OCI-LY7 (cell line): Measurements from ENCODE around the gene MYO18B. TPM values are rescaled to one million over a fixed set of nuclear protein-coding genes. Genes with fewer than 3 reads are reported as not detected.

Experiments used
- BruUV-seq: library from RNA; stranded (reverse); fragments of 400-500 nt; replicated peaks from 2 replicates; lab custom pipeline; 2021; lab: Mats Ljungman, UMichigan
- CTCF ChIA-PET: fragments of 300-600 bp; sonication (Branson Sonifier 250); formaldehyde crosslinking; loops from one replicate; lab custom pipeline; 2022; ENCODE audit warnings: antibody characterized with exemption; ENCODE audit not compliant: unreplicated experiment; lab: Charles Lee
- POLR2A ChIA-PET: fragments of 300-600 bp; sonication (Branson Sonifier 250); formaldehyde crosslinking; loops from one replicate; lab custom pipeline; 2022; ENCODE audit warnings: antibody characterized with exemption; lab: Charles Lee
- DNase-seq: peaks from one replicate; pipeline ENCODE4 v3.0.0-alpha.2; 2015; ENCODE audit warnings: low spot score
- H2AFZ ChIP-seq: fragments of 200-600 bp; sonication (generic), shearing (Covaris generic); 2 replicates; pipeline ENCODE4 v1.6.1; 2014; ENCODE audit warnings: mild to moderate bottlenecking, antibody characterized with exemption, low read length, moderate library complexity
- H3K27ac ChIP-seq: fragments of 200-600 bp; sonication (generic); 2 replicates; pipeline ENCODE4 v1.5.1; 2014; ENCODE audit warnings: mixed run types, low read depth, mild to moderate bottlenecking, moderate library complexity, low read length, inconsistent platforms; ENCODE audit not compliant: poor library complexity, severe bottlenecking
- H3K36me3 ChIP-seq: fragments of 200-600 bp; sonication (generic); 2 replicates; pipeline ENCODE4 v1.6.1; 2014; ENCODE audit warnings: mild to moderate bottlenecking, antibody characterized with exemption, low read length, moderate library complexity, mixed read lengths; ENCODE audit not compliant: insufficient read depth
- H3K4me1 ChIP-seq: fragments of 200-600 bp; sonication (generic); 2 replicates; pipeline ENCODE4 v1.5.1; 2014; ENCODE audit warnings: mild to moderate bottlenecking, low read length; ENCODE audit not compliant: insufficient read depth, poor library complexity, severe bottlenecking
- H3K4me2 ChIP-seq: fragments of 200-600 bp; sonication (generic); 2 replicates; pipeline ENCODE4 v1.6.1; 2014; ENCODE audit warnings: mild to moderate bottlenecking, low read length
- H3K4me3 ChIP-seq: fragments of 200-600 bp; sonication (generic); 2 replicates; pipeline ENCODE4 v1.5.1; 2014; ENCODE audit warnings: mild to moderate bottlenecking, low read depth, low read length; ENCODE audit not compliant: poor library complexity, severe bottlenecking
- H3K79me2 ChIP-seq: fragments of 200-600 bp; sonication (generic); 2 replicates; pipeline ENCODE4 v1.6.1; 2016; ENCODE audit warnings: low read depth, mild to moderate bottlenecking, low read length, moderate library complexity, mixed read lengths; ENCODE audit not compliant: insufficient read depth
- H3K9me2 ChIP-seq: fragments of 200-600 bp; sonication (generic); 2 replicates; pipeline ENCODE4 v1.6.1; 2016; ENCODE audit warnings: mild to moderate bottlenecking, low read length, mixed read lengths; ENCODE audit not compliant: insufficient read depth
- H3K9me3 ChIP-seq: fragments of 200-600 bp; sonication (generic); 2 replicates; pipeline ENCODE4 v1.6.1; 2014; ENCODE audit warnings: mild to moderate bottlenecking, mixed run types, low read length, mixed read lengths
- H4K20me1 ChIP-seq: fragments of 200-600 bp; sonication (generic); 2 replicates; pipeline ENCODE4 v1.6.1; 2014; ENCODE audit warnings: mild to moderate bottlenecking, antibody characterized with exemption, low read length, moderate library complexity, mixed read lengths; ENCODE audit not compliant: insufficient read depth
- EZH2phosphoT487 ChIP-seq: fragments of 200-600 bp; sonication (generic); IDR thresholded peaks from 2 replicates; pipeline ENCODE4 v1.6.1; 2018; ENCODE audit warnings: low read depth, borderline replicate concordance, mild to moderate bottlenecking, mixed run types, antibody characterized with exemption, low read length, moderate library complexity, mixed read lengths
- intact Hi-C: fragments of 100-400 bp; cut with micrococcal nuclease; formaldehyde crosslinking; loops from one replicate; pipeline ENCODE4 v1.10.0; 2022; ENCODE audit not compliant: unreplicated experiment
- total RNA-seq, 2 experiments: library from RNA; depleted of rRNA in 1 of 2; stranded (reverse); fragments of >200 nt in 1 of 2; shearing (Covaris generic) in 1 of 2; gene quantifications; 2 replicates each; pipeline ENCODE4 v1.2.3, GENCODE V29; 2014 to 2022
- TF ChIP-seq, protein P1 (sequence below): fragments of 200-600 bp; sonication (generic); conservative IDR thresholded peaks from 2 replicates; pipeline ENCODE4 v1.5.1; 2014; ENCODE audit warnings: mild to moderate bottlenecking, antibody characterized with exemption, low read length, moderate library complexity, mixed read lengths

The MYO18B gene
- total RNA-seq, 2 experiments from 2014 or later: not detected

DNA sequence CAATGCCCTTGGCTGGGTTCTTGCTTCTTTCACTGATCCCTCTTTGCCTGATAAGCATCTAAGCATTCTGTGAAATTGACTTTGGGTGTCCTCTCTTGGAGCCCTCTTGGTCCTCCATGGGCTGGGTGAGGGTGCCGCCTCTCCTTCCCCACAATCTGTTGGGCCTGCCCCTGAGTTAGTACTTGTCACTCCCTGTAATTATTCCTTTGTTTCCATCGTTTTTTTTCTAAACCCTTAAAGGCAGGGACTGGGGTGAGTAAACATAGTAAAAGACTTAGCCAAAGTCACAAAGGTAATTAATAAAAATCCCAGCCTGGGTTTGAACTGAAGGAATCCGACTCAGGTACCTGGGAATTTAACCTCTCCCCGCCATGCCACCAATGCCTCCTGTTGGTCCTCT is 188.1 kb downstream of the MYO18B start:
- Histone ChIP-seq H3K4me2 (no peak overlapping the region), H3K4me1 (no peaks in the 10 kb centered on the region), H3K4me3 (no peak overlapping the region), H2AFZ (no peak overlapping the region), H3K9me2 (no peaks in the 10 kb centered on the region), H3K79me2 (no peaks in the 10 kb centered on the region), H3K36me3 (no peaks in the 10 kb centered on the region), H4K20me1 (no peaks in the 10 kb centered on the region), H3K27ac (no peak overlapping the region), H3K9me3 (no peaks in the 10 kb centered on the region)
- CTCF ChIA-PET: no interaction called here
- no TSS peak for BruUV-seq
- intact Hi-C loops: no loop called here
- no peak for DNase-seq
- TF ChIP-seq EZH2phosphoT487: no peak
- TF ChIP-seq, protein P1, sequence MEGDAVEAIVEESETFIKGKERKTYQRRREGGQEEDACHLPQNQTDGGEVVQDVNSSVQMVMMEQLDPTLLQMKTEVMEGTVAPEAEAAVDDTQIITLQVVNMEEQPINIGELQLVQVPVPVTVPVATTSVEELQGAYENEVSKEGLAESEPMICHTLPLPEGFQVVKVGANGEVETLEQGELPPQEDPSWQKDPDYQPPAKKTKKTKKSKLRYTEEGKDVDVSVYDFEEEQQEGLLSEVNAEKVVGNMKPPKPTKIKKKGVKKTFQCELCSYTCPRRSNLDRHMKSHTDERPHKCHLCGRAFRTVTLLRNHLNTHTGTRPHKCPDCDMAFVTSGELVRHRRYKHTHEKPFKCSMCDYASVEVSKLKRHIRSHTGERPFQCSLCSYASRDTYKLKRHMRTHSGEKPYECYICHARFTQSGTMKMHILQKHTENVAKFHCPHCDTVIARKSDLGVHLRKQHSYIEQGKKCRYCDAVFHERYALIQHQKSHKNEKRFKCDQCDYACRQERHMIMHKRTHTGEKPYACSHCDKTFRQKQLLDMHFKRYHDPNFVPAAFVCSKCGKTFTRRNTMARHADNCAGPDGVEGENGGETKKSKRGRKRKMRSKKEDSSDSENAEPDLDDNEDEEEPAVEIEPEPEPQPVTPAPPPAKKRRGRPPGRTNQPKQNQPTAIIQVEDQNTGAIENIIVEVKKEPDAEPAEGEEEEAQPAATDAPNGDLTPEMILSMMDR: no peak
- POLR2A ChIA-PET: no interaction called here

DNA sequence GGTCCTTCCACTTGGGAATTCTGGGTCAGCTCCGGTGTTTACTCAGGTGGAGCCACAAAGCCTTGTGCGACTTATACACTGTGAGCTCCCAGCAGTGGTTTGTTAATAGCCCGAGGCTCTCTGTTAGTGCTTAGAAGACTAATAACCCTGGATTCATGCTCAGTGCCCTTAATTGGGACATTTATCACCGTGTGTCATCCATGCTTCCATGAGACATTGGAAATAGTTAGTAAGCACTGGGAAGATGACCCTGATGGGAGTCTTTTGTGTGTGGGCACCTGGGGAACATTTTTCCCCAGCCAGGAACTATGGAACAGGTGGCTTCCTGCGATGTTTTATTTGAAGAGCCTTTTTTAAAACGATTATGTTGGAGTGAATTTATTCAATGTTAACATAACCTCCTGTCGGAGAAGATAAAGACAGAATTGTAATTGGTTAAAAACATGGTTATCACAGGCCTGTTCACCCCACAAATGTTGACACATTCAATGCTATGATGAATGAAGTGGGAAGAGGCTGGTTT is 188.9 kb downstream of the MYO18B start:
- Histone ChIP-seq H3K4me1 (no peaks in the 10 kb centered on the region), H2AFZ (no peak overlapping the region), H3K4me2 (no peak overlapping the region), H3K9me3 (no peaks in the 10 kb centered on the region), H4K20me1 (no peaks in the 10 kb centered on the region), H3K27ac (no peak overlapping the region), H3K36me3 (no peaks in the 10 kb centered on the region), H3K9me2 (no peaks in the 10 kb centered on the region), H3K79me2 (no peaks in the 10 kb centered on the region), H3K4me3 (no peak overlapping the region)
- TF ChIP-seq, protein P1: no peak
- TF ChIP-seq EZH2phosphoT487: no peak
- BruUV-seq: no TSS peak
- POLR2A ChIA-PET: no interaction called here
- no peak for DNase-seq
- intact Hi-C loops: no loop called here
- CTCF ChIA-PET: no interaction called here

DNA sequence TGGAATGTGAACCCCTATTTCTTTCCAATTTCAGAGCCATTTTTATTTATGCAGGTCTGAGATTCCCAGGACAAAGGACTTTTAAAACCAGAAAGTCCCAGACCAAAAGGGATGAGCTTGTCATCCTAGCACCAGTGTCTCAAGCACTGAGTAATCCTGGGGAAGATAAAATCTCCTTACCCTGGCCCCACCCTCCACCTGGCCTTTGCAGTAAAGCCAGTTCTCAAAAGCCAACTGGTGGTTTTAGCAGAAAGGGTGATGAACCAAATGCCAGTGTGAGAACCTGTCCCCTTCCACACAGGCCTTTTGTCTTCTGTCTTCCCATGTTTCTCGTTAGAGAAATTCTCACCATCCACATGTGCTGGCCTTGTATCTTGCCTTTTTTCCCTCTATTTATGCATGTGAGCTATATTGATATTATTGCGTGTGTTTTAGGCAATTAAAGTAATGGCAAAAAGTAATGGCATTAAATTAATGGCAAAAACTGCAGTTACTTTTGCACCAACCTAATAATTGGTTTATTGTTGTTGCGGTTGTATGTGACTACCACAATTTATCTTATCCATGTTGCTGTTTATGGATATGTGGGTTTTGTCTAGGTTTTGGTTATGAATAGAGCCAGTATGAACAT is 191.3 kb downstream of the MYO18B start:
- DNase-seq: no peak
- TF ChIP-seq EZH2phosphoT487: no peak
- TF ChIP-seq, protein P1: no peak
- H3K9me3 ChIP-seq: no peaks in the 10 kb centered on the region
- BruUV-seq: no TSS peak
- H3K36me3 ChIP-seq: no peaks in the 10 kb centered on the region
- intact Hi-C loops: no loop called here
- no peaks in the 10 kb centered on the region for H3K9me2 ChIP-seq
- H4K20me1 ChIP-seq: no peaks in the 10 kb centered on the region
- ChIA-PET POLR2A (no interaction called here), CTCF (no interaction called here)
- no peak overlapping the region for H3K4me3 ChIP-seq
- no peaks in the 10 kb centered on the region for H3K79me2 ChIP-seq
- H3K4me2 ChIP-seq: no peak overlapping the region
- no peaks in the 10 kb centered on the region for H3K4me1 ChIP-seq
- H3K27ac ChIP-seq: no peak overlapping the region
- H2AFZ ChIP-seq: no peak overlapping the region
